ENCODE results near the gene HECTD1. TPM values are rescaled to one million over a fixed set of nuclear protein-coding genes. Genes with fewer than 3 reads are reported as not detected.
A peak's percentile ranks its signal among the peaks of the same experiment; 100 is the strongest.
"Not testable (repeated sequence)": the region's sequence is repeated elsewhere in the genome, so short reads cannot be mapped to it uniquely, and the experiment has no call there.

Gene HECTD1
- total RNA-seq, 4 donors from 2014 or later, result 356 to 453 (median 420) TPM

- H3K36me3 ChIP-seq, result no peaks in the 10 kb centered on the region
- ATAC-seq, result no peak
- TF ChIP-seq CTCF (IDR thresholded peaks at IDR 0.05 in 4 of 5, conservative IDR thresholded peaks at IDR 0.05 in 1 of 5), result no peak
- TF ChIP-seq POLR2A (IDR thresholded peaks at IDR 0.05), result no peak
- no peaks in the 10 kb centered on the region for H3K27me3 ChIP-seq
- intact Hi-C loops (cut with DNase I; ENCODE audit: low total_unique reads) (no loop called here), in situ Hi-C loops (cut with MboI; ENCODE audit: low sequenced_read_pairs in 4 of 4) (no loop called here)
- H3K27ac ChIP-seq, result peak overlapping the region; percentile 13 to 75 (median 65)
- no peak for DNase-seq
- peaks cover 49 to 50% of the 10 kb centered on the region in 2 donors for H3K4me1 ChIP-seq
- H3K4me3 ChIP-seq, result no peak overlapping the region
- H3K9me3 ChIP-seq, result no peaks in the 10 kb centered on the region
Observed at GRCh38 chr14:31194661-31195060, 12.9 kb downstream of the HECTD1 start.

GRCh38 chr14:31194095-31194494 is 13.5 kb downstream of the HECTD1 start:
- Histone ChIP-seq H3K27me3 (no peaks in the 10 kb centered on the region), H3K4me3 (no peak overlapping the region), H3K27ac (peak overlapping the region; percentile 13 to 75 (median 65)), H3K4me1 (peaks cover 45 to 53% of the 10 kb centered on the region in 2 donors), H3K36me3 (no peaks in the 10 kb centered on the region), H3K9me3 (no peaks in the 10 kb centered on the region)
- ATAC-seq (no peak), DNase-seq (no peak)
- in situ Hi-C loops (cut with MboI; ENCODE audit: low sequenced_read_pairs in 4 of 4), result no loop called here
- intact Hi-C loops (cut with DNase I; ENCODE audit: low total_unique reads), result no loop called here
- TF ChIP-seq POLR2A (IDR thresholded peaks at IDR 0.05), result no peak
- TF ChIP-seq CTCF (IDR thresholded peaks at IDR 0.05 in 4 of 5, conservative IDR thresholded peaks at IDR 0.05 in 1 of 5), result no peak

- in situ Hi-C loops (cut with MboI; ENCODE audit: low sequenced_read_pairs in 4 of 4); intact Hi-C loops (cut with DNase I; ENCODE audit: low total_unique reads); H3K36me3 ChIP-seq; H3K27me3 ChIP-seq; H3K4me3 ChIP-seq; H3K9me3 ChIP-seq; DNase-seq; ATAC-seq; H3K27ac ChIP-seq: not testable (repeated sequence)
- peaks cover 36 to 53% of the 10 kb centered on the region in 2 donors for H3K4me1 ChIP-seq
Observed at GRCh38 chr14:31192544-31192943, 15.0 kb downstream of the HECTD1 start.

GRCh38 chr14:31190717-31191263 is 16.8 kb downstream of the HECTD1 start:
- in situ Hi-C loops (cut with MboI; ENCODE audit: low sequenced_read_pairs in 4 of 4), result no loop called here
- ATAC-seq (no peak), DNase-seq (no peak)
- TF ChIP-seq CTCF (IDR thresholded peaks at IDR 0.05 in 4 of 5, conservative IDR thresholded peaks at IDR 0.05 in 1 of 5) (no peak), POLR2A (IDR thresholded peaks at IDR 0.05) (no peak)
- H3K27me3 ChIP-seq, result no peaks in the 10 kb centered on the region
- peaks cover 27 to 37% of the 10 kb centered on the region in 2 donors for H3K4me1 ChIP-seq
- no peak overlapping the region for H3K4me3 ChIP-seq
- intact Hi-C loops (cut with DNase I; ENCODE audit: low total_unique reads), result no loop called here
- no peaks in the 10 kb centered on the region for H3K36me3 ChIP-seq
- H3K27ac ChIP-seq, result peak overlapping the region in 2 of 4 donors; percentile 3 to 35
- no peaks in the 10 kb centered on the region for H3K9me3 ChIP-seq

- peak overlapping the region in 2 of 4 donors; percentile 2 to 35 for H3K27ac ChIP-seq
- no peak for TF ChIP-seq POLR2A (IDR thresholded peaks at IDR 0.05)
- peaks cover 21 to 31% of the 10 kb centered on the region in 2 donors for H3K4me1 ChIP-seq
- H3K9me3 ChIP-seq, result no peaks in the 10 kb centered on the region
- no peak for ATAC-seq
- intact Hi-C loops (cut with DNase I; ENCODE audit: low total_unique reads), result no loop called here
- H3K27me3 ChIP-seq, result no peaks in the 10 kb centered on the region
- H3K36me3 ChIP-seq, result peaks cover 0 to 5% of the 10 kb centered on the region in 2 donors
- in situ Hi-C loops (cut with MboI; ENCODE audit: low sequenced_read_pairs in 4 of 4), result no loop called here
- DNase-seq, result no peak
- no peak overlapping the region for H3K4me3 ChIP-seq
Observed at GRCh38 chr14:31190219-31190603, 17.4 kb downstream of the HECTD1 start.
